CD4-positive, alpha-beta T cell treated with Interferon gamma for 1 hour (primary cell): ENCODE data around the gene ASS1.

Experiments
- DNase-seq: peaks from one replicate; pipeline ENCODE4 v3.0.0-alpha.2; 2020

The ASS1 gene

GRCh38 chr9:130500340-130501180 lies 55.8 kb downstream of the ASS1 start:
- DNase-seq = no peak

GRCh38 chr9:130501639-130502038 lies 56.9 kb downstream of the ASS1 start:
- DNase-seq = no peak

- DNase-seq = no peak
Observed at GRCh38 chr9:130508218-130508617, 63.5 kb downstream of the ASS1 start.

GRCh38 chr9:130512199-130512598 lies 67.4 kb downstream of the ASS1 start:
- no peak for DNase-seq

DNA sequence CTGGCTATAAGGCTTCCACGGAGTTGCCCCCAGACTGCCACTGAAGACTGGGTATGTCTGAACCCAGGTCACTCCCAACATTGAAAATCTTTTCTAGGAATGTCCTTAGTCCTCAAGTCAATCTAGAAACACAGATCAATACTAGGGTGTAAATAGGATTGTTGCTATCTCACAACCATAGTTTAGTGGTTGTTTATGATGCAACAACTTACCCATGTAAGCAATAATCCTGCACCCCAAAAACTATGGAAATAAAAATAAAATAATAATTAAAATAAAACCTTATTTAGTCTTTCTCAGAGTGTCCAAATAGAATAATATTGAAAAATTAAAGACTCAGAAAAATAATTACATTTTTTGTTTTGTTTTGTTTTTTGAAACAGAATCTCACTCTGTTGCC lies 68.3 kb downstream of the ASS1 start:
- DNase-seq = no peak

GRCh38 chr9:130518233-130518632 lies 73.5 kb downstream of the ASS1 start:
- no peak for DNase-seq

DNA sequence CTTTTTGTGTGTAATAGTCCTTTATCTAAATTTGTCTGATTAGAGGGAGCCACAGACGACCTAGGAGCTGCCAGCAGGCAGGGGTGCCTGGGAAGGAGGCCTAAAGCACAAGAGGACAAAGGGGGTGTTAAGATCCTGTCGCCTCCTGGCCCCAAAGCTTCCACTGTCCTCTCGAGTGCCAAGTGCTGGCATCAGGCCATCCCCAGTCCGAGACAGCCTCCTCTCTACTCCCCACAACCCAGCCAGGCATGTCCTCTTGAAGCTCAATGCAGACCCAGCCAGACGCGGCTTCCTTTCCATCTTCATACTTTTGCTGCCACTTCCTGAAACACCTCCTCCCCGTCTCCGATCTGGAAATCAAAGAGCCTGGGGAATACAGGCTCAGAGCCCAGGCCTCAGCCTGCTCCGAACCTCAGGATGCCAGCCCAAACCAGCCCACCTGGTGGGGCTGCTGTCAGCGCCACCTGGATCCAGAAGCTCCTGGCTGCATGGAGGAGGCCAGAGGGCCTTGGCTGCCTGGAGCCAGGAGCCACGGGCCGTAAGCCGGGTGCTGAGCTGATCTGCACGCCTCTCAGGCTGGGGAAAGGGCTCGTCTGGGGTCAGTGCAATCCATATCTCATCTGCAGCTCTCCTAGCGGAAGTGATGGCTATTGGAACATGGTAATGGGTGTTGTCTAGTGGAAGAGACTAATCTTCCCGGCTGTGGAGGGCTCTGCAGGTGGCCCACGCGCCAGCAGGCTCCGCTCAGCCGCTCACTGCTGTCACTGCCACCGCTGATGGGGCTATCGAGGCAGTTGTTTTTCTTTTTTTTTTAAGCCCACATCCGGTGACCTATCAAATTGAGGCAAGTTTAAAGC lies 74.4 kb downstream of the ASS1 start:
- no peak for DNase-seq

- no peak for DNase-seq
Observed at GRCh38 chr9:130519927-130520326, 75.2 kb downstream of the ASS1 start.

DNA sequence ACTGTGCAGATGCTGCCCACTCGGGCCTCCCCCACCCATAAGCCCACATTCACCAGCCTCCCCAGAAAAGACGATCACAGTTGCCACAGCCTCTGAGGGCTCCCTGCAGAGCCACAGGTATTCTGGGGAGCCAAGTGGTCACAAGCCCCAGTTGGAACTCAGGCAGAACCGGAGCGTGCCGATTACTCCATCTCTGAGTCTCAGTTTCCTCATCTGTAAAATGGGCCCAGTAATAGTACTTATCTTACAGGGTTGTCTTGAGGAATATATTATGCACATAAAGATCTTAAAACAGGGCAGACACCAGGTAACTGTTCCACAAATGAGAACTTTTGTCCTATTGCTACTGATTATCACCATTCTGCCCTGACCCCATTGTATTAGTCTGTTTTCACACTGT lies 77.0 kb downstream of the ASS1 start:
- DNase-seq = no peak

- no peak for DNase-seq
Observed at GRCh38 chr9:130522233-130522808, 77.6 kb downstream of the ASS1 start.

- DNase-seq = no peak
Observed at GRCh38 chr9:130523921-130524320, 79.2 kb downstream of the ASS1 start.

DNA sequence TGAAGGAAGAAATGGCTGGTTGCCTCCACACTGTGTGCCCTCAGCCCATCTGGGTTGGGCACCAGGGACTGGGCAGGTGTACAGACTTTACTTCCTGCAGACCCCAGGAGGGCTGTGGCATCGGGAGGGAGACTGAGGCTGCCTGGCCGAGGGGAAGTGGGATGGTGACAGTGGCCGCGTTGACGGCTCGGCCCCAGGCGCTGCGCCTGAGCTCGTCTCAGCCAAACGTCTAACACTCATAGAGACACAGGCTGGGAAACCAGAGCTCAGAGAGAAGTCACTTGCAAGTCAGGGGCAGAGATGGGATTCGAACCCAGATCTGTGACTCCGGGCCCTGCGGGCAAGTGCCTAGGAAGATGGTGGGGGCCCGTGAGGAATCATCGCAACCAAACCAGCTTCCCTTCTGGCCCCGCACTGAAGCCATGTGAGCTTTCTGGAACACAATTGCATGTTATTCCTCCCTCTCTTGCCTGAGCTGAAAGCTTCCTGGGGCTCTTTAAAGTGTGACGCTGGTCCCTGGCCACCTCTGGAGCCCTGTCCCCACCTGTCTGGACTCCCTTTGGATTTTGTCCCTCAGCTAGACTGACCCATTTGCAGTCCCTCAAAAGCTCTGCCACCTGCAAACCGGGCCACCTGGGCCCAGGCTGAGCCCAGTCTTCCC lies 81.6 kb downstream of the ASS1 start:
- no peak for DNase-seq

GRCh38 chr9:130526854-130527650 lies 82.3 kb downstream of the ASS1 start:
- no peak for DNase-seq

- no peak for DNase-seq
Observed at GRCh38 chr9:130527651-130528310, 83.0 kb downstream of the ASS1 start.

DNA sequence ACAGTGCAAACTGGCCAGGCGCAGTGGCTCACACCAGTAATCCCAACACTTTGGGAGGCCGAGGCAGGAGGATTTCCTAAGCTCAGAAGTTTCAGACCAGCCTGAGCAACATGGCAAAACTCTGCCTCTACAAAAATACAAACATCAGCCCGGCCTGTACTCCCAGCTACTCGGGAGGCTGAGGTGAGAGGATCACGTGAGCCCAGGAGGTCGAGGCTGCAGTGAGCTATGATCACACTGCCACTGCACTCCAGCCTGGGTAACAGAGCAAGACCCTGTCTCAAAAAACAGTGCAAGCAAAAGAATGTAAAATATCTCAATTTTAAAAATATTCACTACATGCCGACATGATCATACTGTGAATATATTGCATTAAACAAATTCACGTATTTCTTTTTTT lies 83.9 kb downstream of the ASS1 start:
- no peak for DNase-seq

DNA sequence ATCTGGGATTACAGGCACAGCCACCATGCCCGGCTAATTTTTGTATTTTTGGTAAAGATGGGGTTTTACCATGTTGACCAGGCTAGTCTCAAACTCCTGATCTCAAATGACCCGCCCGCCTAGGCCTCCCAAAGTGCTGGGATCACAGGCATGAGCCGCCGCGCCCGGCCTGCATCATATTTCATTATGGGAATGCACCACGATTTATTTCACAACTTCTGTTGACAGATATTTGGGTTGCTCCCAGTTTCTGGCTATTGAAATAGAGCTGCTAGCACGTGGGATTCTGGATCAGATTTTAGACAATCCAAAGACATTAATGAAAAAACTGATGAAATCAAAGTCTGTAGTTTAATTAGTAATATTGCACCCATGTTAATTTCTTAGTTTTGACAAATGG lies 86.2 kb downstream of the ASS1 start:
- no peak for DNase-seq

- DNase-seq = no peak
Observed at GRCh38 chr9:130531670-130532069, 86.9 kb downstream of the ASS1 start.

GRCh38 chr9:130532426-130533080 lies 87.8 kb downstream of the ASS1 start:
- DNase-seq = no peak

GRCh38 chr9:130535818-130536521 lies 91.2 kb downstream of the ASS1 start:
- no peak for DNase-seq

- DNase-seq = no peak
Observed at GRCh38 chr9:130536701-130537107, 91.9 kb downstream of the ASS1 start.
